ENCODE measurements around the gene ACOX1.

DNA sequence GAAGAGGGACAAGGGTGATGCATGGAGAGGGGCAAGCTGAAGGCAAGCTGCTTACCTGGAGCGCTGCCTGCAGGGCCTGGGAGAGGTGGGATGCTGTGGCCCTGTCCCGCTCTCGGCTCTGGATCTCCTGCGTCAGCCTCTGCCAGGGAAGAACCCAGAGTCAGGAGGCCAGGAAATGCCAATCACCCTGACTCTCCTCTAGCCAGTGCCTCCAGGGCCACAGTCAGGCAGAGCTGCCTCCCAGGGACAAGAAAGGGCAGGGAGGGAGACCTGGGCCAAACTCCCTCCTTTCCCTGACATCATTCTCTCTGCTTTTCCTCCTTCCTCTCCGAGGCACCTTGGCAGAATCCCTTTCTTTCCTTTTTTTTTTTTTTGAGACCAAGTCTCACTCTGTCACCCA lies 33.0 kb upstream of the ACOX1 start:
- TF ChIP-seq, protein P1, sequence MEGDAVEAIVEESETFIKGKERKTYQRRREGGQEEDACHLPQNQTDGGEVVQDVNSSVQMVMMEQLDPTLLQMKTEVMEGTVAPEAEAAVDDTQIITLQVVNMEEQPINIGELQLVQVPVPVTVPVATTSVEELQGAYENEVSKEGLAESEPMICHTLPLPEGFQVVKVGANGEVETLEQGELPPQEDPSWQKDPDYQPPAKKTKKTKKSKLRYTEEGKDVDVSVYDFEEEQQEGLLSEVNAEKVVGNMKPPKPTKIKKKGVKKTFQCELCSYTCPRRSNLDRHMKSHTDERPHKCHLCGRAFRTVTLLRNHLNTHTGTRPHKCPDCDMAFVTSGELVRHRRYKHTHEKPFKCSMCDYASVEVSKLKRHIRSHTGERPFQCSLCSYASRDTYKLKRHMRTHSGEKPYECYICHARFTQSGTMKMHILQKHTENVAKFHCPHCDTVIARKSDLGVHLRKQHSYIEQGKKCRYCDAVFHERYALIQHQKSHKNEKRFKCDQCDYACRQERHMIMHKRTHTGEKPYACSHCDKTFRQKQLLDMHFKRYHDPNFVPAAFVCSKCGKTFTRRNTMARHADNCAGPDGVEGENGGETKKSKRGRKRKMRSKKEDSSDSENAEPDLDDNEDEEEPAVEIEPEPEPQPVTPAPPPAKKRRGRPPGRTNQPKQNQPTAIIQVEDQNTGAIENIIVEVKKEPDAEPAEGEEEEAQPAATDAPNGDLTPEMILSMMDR (IDR thresholded peaks at IDR 0.05; ENCODE audit: poor library complexity): no peak
- no peak for TF ChIP-seq EZH2phosphoT487 (IDR thresholded peaks at IDR 0.05; ENCODE audit: low read depth, severe bottlenecking, unreplicated experiment)
- no peak for TF ChIP-seq EZH2 (IDR thresholded peaks at IDR 0.05; ENCODE audit: borderline replicate concordance)

Data from hepatocyte (in vitro differentiated cells).